ENCODE data around the gene COPZ1. TPM values are rescaled to one million over a fixed set of nuclear protein-coding genes. Genes with fewer than 3 reads are reported as not detected.

The COPZ1 gene
- total and polyA plus RNA-seq, 9 of the 15 experiments (the other 6 are each of a cell fraction or from before 2014, with no cell fraction given): 137 to 487 (median 233) TPM

DNA sequence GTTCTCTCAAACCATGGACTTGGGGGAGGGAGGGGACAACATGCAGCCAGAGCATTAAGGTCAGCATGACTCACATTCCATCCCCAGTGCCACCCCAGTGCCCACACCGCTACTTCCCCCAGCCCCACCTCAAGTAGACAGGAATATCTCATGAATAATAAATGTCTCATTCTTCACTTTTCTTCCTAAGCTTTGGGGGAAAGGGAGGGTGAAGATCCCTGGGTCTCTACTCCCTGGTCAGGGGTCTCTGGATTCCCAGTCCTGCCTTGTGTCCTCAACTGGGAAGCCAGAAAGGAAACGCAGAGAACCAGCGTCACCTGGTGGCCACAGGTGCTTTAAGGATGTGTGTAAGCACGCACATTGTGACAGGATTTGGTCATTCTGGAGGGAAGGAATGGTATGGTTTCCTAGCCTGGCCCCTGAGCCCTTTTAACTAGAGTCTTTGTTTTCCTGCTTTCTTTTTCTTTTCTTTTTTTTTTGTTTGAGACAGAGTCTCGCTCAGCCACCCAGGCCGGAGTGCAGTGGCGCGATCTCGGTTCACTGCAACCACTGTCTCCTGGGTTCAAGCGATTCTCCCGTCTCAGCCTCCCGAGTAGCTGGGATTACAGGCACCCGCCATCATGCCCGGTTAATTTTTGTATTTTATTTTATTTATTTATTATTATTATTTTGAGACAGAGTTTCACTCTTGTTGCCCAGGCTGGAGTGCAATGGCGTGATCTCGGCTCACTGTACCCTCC is 36.0 kb downstream of the COPZ1 start (continued):
- TF ChIP-seq, protein P1, sequence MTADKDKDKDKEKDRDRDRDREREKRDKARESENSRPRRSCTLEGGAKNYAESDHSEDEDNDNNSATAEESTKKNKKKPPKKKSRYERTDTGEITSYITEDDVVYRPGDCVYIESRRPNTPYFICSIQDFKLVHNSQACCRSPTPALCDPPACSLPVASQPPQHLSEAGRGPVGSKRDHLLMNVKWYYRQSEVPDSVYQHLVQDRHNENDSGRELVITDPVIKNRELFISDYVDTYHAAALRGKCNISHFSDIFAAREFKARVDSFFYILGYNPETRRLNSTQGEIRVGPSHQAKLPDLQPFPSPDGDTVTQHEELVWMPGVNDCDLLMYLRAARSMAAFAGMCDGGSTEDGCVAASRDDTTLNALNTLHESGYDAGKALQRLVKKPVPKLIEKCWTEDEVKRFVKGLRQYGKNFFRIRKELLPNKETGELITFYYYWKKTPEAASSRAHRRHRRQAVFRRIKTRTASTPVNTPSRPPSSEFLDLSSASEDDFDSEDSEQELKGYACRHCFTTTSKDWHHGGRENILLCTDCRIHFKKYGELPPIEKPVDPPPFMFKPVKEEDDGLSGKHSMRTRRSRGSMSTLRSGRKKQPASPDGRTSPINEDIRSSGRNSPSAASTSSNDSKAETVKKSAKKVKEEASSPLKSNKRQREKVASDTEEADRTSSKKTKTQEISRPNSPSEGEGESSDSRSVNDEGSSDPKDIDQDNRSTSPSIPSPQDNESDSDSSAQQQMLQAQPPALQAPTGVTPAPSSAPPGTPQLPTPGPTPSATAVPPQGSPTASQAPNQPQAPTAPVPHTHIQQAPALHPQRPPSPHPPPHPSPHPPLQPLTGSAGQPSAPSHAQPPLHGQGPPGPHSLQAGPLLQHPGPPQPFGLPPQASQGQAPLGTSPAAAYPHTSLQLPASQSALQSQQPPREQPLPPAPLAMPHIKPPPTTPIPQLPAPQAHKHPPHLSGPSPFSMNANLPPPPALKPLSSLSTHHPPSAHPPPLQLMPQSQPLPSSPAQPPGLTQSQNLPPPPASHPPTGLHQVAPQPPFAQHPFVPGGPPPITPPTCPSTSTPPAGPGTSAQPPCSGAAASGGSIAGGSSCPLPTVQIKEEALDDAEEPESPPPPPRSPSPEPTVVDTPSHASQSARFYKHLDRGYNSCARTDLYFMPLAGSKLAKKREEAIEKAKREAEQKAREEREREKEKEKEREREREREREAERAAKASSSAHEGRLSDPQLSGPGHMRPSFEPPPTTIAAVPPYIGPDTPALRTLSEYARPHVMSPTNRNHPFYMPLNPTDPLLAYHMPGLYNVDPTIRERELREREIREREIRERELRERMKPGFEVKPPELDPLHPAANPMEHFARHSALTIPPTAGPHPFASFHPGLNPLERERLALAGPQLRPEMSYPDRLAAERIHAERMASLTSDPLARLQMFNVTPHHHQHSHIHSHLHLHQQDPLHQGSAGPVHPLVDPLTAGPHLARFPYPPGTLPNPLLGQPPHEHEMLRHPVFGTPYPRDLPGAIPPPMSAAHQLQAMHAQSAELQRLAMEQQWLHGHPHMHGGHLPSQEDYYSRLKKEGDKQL (CRISPR knock-in tag; IDR thresholded peaks at IDR 0.05; ENCODE audit: borderline replicate concordance): no peak
- TF ChIP-seq NR2C1 (IDR thresholded peaks at IDR 0.05): no peak
- no peak for TF ChIP-seq NR2C1 (tag; IDR thresholded peaks at IDR 0.05)
- no peak for TF ChIP-seq POLR2AphosphoS5 (IDR thresholded peaks at IDR 0.05; ENCODE audit: control insufficient read depth, insufficient read depth, low read depth, low read length)
- no peak for TF ChIP-seq IRF2 (CRISPR knock-in tag; IDR thresholded peaks at IDR 0.05)
- TF ChIP-seq HDAC1 (IDR thresholded peaks at IDR 0.05): peak in 1 of 2 experiments; percentile 53; a peak in 1 of 4 replicates
- TF ChIP-seq ZEB2 (IDR thresholded peaks at IDR 0.05): no peak
- no peak for TF ChIP-seq TOE1 (IDR thresholded peaks at IDR 0.05; ENCODE audit: borderline replicate concordance)
- TF ChIP-seq TOE1 (CRISPR knock-in tag; IDR thresholded peaks at IDR 0.05; ENCODE audit: borderline replicate concordance, low read depth): no peak
- TF ChIP-seq MCM3 (IDR thresholded peaks at IDR 0.05): no peak
- TF ChIP-seq TEAD4 (IDR thresholded peaks at IDR 0.05; ENCODE audit: low read length): no peak; the same call in 1 of the 2 replicates
- TF ChIP-seq TEAD4 (CRISPR knock-in tag; IDR thresholded peaks at IDR 0.05; ENCODE audit: borderline replicate concordance): no peak
- no peak for TF ChIP-seq SLC30A9 (CRISPR knock-in tag; IDR thresholded peaks at IDR 0.05)
- TF ChIP-seq ZZZ3 (IDR thresholded peaks at IDR 0.05): no peak
- TF ChIP-seq, protein P2, sequence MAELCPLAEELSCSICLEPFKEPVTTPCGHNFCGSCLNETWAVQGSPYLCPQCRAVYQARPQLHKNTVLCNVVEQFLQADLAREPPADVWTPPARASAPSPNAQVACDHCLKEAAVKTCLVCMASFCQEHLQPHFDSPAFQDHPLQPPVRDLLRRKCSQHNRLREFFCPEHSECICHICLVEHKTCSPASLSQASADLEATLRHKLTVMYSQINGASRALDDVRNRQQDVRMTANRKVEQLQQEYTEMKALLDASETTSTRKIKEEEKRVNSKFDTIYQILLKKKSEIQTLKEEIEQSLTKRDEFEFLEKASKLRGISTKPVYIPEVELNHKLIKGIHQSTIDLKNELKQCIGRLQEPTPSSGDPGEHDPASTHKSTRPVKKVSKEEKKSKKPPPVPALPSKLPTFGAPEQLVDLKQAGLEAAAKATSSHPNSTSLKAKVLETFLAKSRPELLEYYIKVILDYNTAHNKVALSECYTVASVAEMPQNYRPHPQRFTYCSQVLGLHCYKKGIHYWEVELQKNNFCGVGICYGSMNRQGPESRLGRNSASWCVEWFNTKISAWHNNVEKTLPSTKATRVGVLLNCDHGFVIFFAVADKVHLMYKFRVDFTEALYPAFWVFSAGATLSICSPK (IDR thresholded peaks at IDR 0.05; ENCODE audit: borderline replicate concordance): no peak
- TF ChIP-seq GABPB1 (CRISPR knock-in tag; IDR thresholded peaks at IDR 0.05): 0 out of 2 replicates have a peak, but pooled peaks have one; percentile 22
- no peak for TF ChIP-seq SIX5 (IDR thresholded peaks at IDR 0.05; ENCODE audit: borderline replicate concordance in 1 of 2, insufficient read depth in 1 of 2, low read depth in 1 of 2, low read length in 2 of 2)
- no peak for TF ChIP-seq MEF2A (IDR thresholded peaks at IDR 0.05; ENCODE audit: control insufficient read depth, low read depth, low read length)
- TF ChIP-seq SRF (CRISPR knock-in tag; IDR thresholded peaks at IDR 0.05): no peak
- peak; percentile 98 for TF ChIP-seq ARID2 (IDR thresholded peaks at IDR 0.05)
- TF ChIP-seq ARID1B (IDR thresholded peaks at IDR 0.05): 0 out of 2 replicates have a peak, but pooled peaks have one; percentile 27
- no peak for TF ChIP-seq BDP1 (IDR thresholded peaks at IDR 0.05; ENCODE audit: insufficient read depth, insufficient read length)
- TF ChIP-seq HOXB6 (CRISPR knock-in tag; IDR thresholded peaks at IDR 0.05; ENCODE audit: borderline replicate concordance): no peak
